Tibial nerve (tissue), 3 donors: Measurements from ENCODE around the gene DHX16.

ENCODE experiments used
- POLR2A ChIP-seq, 2 donors: fragments of 450-650 bp; IDR thresholded peaks; one replicate each; pipeline ENCODE4 v1.6.1; 2017; ENCODE audit warnings: antibody characterized with exemption in 2 of 2, mild to moderate bottlenecking in 2 of 2, moderate library complexity in 2 of 2
- TF ChIP-seq, protein P1 (sequence below), 5 experiments: fragments of 200-600 bp in 3 of 5; fragments of 450-650 bp in 2 of 5; sonication (generic) in 3 of 5; IDR thresholded peaks; one replicate each; pipeline ENCODE4 v1.5.1; 2016 to 2019; ENCODE audit warnings: antibody characterized with exemption in 5 of 5, mild to moderate bottlenecking in 3 of 5, moderate library complexity in 2 of 5

DNA sequence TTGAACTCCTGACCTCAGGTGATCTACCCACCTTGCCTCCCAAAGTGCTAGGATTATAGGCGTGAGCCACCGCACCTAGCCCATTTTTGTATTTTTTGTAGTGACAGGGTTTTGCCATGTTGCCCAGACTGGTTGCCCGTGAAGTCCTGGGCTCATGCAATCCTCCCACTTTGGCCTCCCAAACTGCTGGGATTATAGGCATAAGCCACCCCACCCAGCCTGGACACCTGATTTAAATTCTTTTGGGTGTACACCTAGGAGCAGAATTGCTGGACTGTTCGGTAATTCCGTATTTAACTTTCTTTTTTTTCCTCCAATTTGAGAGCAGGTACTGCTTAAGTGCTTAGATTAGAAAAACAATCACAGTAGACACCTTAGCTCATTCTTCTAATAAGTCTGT lies 23.6 kb upstream of the DHX16 start:
- TF ChIP-seq, protein P1, sequence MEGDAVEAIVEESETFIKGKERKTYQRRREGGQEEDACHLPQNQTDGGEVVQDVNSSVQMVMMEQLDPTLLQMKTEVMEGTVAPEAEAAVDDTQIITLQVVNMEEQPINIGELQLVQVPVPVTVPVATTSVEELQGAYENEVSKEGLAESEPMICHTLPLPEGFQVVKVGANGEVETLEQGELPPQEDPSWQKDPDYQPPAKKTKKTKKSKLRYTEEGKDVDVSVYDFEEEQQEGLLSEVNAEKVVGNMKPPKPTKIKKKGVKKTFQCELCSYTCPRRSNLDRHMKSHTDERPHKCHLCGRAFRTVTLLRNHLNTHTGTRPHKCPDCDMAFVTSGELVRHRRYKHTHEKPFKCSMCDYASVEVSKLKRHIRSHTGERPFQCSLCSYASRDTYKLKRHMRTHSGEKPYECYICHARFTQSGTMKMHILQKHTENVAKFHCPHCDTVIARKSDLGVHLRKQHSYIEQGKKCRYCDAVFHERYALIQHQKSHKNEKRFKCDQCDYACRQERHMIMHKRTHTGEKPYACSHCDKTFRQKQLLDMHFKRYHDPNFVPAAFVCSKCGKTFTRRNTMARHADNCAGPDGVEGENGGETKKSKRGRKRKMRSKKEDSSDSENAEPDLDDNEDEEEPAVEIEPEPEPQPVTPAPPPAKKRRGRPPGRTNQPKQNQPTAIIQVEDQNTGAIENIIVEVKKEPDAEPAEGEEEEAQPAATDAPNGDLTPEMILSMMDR (IDR thresholded peaks at IDR 0.05), result no peak
- no peak for TF ChIP-seq POLR2A (IDR thresholded peaks at IDR 0.05)
